ENCODE data around the gene SLC39A8. TPM values are rescaled to one million over a fixed set of nuclear protein-coding genes. Genes with fewer than 3 reads are reported as not detected.
"Not testable (repeated sequence)": the region's sequence is repeated elsewhere in the genome, so short reads cannot be mapped to it uniquely, and the experiment has no call there.

The SLC39A8 gene
- total RNA-seq, 1 donor from 2014 or later: 3.0 TPM

- no peak for DNase-seq (ENCODE audit: low spot score)
- intact Hi-C loops (cut with DNase I): no loop called here
Observed at GRCh38 chr4:102252171-102252570, 93.1 kb downstream of the SLC39A8 start.

GRCh38 chr4:102250341-102250740 is 94.9 kb downstream of the SLC39A8 start:
- DNase-seq (ENCODE audit: low spot score): no peak
- intact Hi-C loops (cut with DNase I): no loop called here

- intact Hi-C loops (cut with DNase I): no loop called here
- DNase-seq (ENCODE audit: low spot score): no peak
Observed at GRCh38 chr4:102247041-102247440, 98.2 kb downstream of the SLC39A8 start.

- intact Hi-C loops (cut with DNase I): no loop called here
- DNase-seq (ENCODE audit: low spot score): no peak
Observed at GRCh38 chr4:102246416-102246815, 98.9 kb downstream of the SLC39A8 start.

- intact Hi-C loops (cut with DNase I): no loop called here
- no peak for DNase-seq (ENCODE audit: low spot score)
Observed at GRCh38 chr4:102244878-102245535, 100.3 kb downstream of the SLC39A8 start.

- intact Hi-C loops (cut with DNase I): not testable (repeated sequence)
Observed at GRCh38 chr4:102243296-102243695, 102.0 kb downstream of the SLC39A8 start.

GRCh38 chr4:102234243-102234838 is 110.9 kb downstream of the SLC39A8 start:
- no peak for DNase-seq (ENCODE audit: low spot score)
- intact Hi-C loops (cut with DNase I): no loop called here

More at GRCh38 chr4:102243296-102243695, 102.0 kb downstream of the SLC39A8 start:
- DNase-seq (ENCODE audit: low spot score): not testable (repeated sequence)

- intact Hi-C loops (cut with DNase I): no loop called here
- no peak for DNase-seq (ENCODE audit: low spot score)
Observed at GRCh38 chr4:102230194-102230593, 115.1 kb downstream of the SLC39A8 start.

GRCh38 chr4:102227388-102227787 is 117.9 kb downstream of the SLC39A8 start:
- intact Hi-C loops (cut with DNase I): no loop called here
- DNase-seq (ENCODE audit: low spot score): no peak

GRCh38 chr4:102223461-102223860 is 121.8 kb downstream of the SLC39A8 start:
- no peak for DNase-seq (ENCODE audit: low spot score)
- intact Hi-C loops (cut with DNase I): no loop called here

- intact Hi-C loops (cut with DNase I): no loop called here
- DNase-seq (ENCODE audit: low spot score): no peak
Observed at GRCh38 chr4:102222838-102223409, 122.4 kb downstream of the SLC39A8 start.

- no peak for DNase-seq (ENCODE audit: low spot score)
- intact Hi-C loops (cut with DNase I): no loop called here
Observed at GRCh38 chr4:102219129-102219528, 126.2 kb downstream of the SLC39A8 start.

GRCh38 chr4:102218656-102219055 is 126.6 kb downstream of the SLC39A8 start:
- intact Hi-C loops (cut with DNase I): no loop called here
- no peak for DNase-seq (ENCODE audit: low spot score)

GRCh38 chr4:102217775-102218355 is 127.4 kb downstream of the SLC39A8 start:
- intact Hi-C loops (cut with DNase I): no loop called here
- no peak for DNase-seq (ENCODE audit: low spot score)

- no peak for DNase-seq (ENCODE audit: low spot score)
- intact Hi-C loops (cut with DNase I): no loop called here
Observed at GRCh38 chr4:102217345-102217744, 127.9 kb downstream of the SLC39A8 start.

GRCh38 chr4:102216666-102217065 is 128.6 kb downstream of the SLC39A8 start:
- DNase-seq (ENCODE audit: low spot score): no peak
- intact Hi-C loops (cut with DNase I): no loop called here

GRCh38 chr4:102213031-102213430 is 132.3 kb downstream of the SLC39A8 start:
- intact Hi-C loops (cut with DNase I): no loop called here
- DNase-seq (ENCODE audit: low spot score): no peak
